DMS153 treated with DMSO at 0.1 percent for 48 hours (cell line): ENCODE data around the gene FIS1.
A peak's percentile ranks its signal among the peaks of the same experiment; 100 is the strongest.

ENCODE experiments used
- DNase-seq: peaks from one replicate; lab custom pipeline; 2025; ENCODE audit not compliant: unreplicated experiment; lab: John Stamatoyannopoulos, UW

FIS1 gene

GRCh38 chr7:101234636-101235035 is 10.2 kb downstream of the FIS1 start:
- DNase-seq: no peak

- DNase-seq: no peak
Observed at GRCh38 chr7:101233907-101234547, 10.9 kb downstream of the FIS1 start.

- DNase-seq: peak; percentile 34
Observed at GRCh38 chr7:101232141-101232850, 12.6 kb downstream of the FIS1 start.

GRCh38 chr7:101231644-101232043 is 13.2 kb downstream of the FIS1 start:
- DNase-seq: no peak

GRCh38 chr7:101226721-101227120 is 18.2 kb downstream of the FIS1 start:
- no peak for DNase-seq

- DNase-seq: no peak
Observed at GRCh38 chr7:101225650-101226049, 19.2 kb downstream of the FIS1 start.

- no peak for DNase-seq
Observed at GRCh38 chr7:101223528-101223927, 21.4 kb downstream of the FIS1 start.

- no peak for DNase-seq
Observed at GRCh38 chr7:101222275-101222830, 22.5 kb downstream of the FIS1 start.

GRCh38 chr7:101220295-101220694 is 24.6 kb downstream of the FIS1 start:
- no peak for DNase-seq

- DNase-seq: no peak
Observed at GRCh38 chr7:101218236-101219125, 26.4 kb downstream of the FIS1 start.

GRCh38 chr7:101217388-101218235 is 27.3 kb downstream of the FIS1 start, which contains the start of the genes PLOD3 and ZNHIT1:
Gene PLOD3 (minus strand): TSS chr7:101217581. CDS start chr7:101217274, 307 bp downstream.
Gene ZNHIT1 (plus strand): TSS chr7:101218165. CDS start chr7:101218196, 31 bp downstream.
- peak; percentile 95 for DNase-seq

- DNase-seq: no peak
Observed at GRCh38 chr7:101216860-101217387, 28.0 kb downstream of the FIS1 start.

GRCh38 chr7:101216001-101216859 is 28.7 kb downstream of the FIS1 start:
- DNase-seq: no peak

- DNase-seq: no peak
Observed at GRCh38 chr7:101212014-101212413, 32.9 kb downstream of the FIS1 start.

- no peak for DNase-seq
Observed at GRCh38 chr7:101211501-101211900, 33.4 kb downstream of the FIS1 start.

GRCh38 chr7:101210143-101210542 is 34.7 kb downstream of the FIS1 start:
- no peak for DNase-seq

GRCh38 chr7:101208794-101209193 is 36.1 kb downstream of the FIS1 start:
- no peak for DNase-seq

- DNase-seq: no peak
Observed at GRCh38 chr7:101207459-101207858, 37.4 kb downstream of the FIS1 start.

GRCh38 chr7:101206665-101207042 is 38.2 kb downstream of the FIS1 start:
- DNase-seq: no peak
